ENCODE measurements around the gene OR6B2.
"Not testable (repeated sequence)": the region's sequence is repeated elsewhere in the genome, so short reads cannot be mapped to it uniquely, and the experiment has no call there.

Gene OR6B2

GRCh38 chr2:240030379-240031094 lies at the start of gene OR6B2:
Gene OR6B2, minus strand, starts transcription at chr2:240030429. Its CDS starts 0 bp downstream, at chr2:240030429.
- FAIRE-seq (no peak), DNase-seq (ENCODE audit: extremely low spot score, insufficient read length, low read depth) (no peak)

DNA sequence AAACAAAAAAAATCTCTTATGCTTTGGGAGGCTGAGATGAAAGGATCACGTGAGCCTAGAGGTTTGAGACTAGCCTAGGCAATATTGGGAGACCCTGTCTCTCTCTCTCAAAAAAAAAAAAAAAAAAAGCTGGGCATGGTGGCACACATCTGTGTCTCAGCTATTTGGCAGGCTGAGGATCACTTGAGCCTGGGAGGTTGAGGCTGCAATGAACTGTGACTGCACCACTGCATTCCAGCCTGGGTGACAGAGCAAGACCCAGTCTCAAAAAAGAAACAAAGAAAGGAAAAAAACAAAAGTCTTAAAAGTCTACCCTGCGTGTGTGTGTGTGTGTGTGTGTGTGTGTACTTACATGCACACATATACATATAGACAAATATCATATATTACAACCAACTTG lies 48.4 kb upstream of the OR6B2 start:
- DNase-seq (ENCODE audit: extremely low spot score, insufficient read length, low read depth) = no peak
- no peak for FAIRE-seq

GRCh38 chr2:240077442-240077841 lies 47.2 kb upstream of the OR6B2 start:
- DNase-seq (ENCODE audit: extremely low spot score, insufficient read length, low read depth) = no peak
- FAIRE-seq = no peak

DNA sequence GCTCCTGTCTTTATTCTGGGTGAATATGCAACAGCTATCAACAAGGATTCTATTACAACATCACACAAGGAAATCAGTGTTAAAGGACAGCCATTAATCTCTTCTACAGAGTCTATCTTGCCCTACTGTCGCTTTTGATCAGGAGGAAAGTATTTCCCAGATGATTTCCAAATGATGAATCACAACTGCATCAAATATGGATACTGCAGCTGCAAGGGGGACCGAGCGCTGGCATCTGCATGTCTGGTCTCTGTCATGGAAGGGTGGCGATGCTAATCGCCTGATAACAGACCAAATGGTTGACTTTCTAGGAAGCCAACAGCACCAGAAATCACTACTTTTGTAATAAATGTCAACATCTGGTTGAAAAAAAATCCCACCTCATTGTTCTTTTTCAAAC lies 44.3 kb upstream of the OR6B2 start:
- no peak for FAIRE-seq

DNA sequence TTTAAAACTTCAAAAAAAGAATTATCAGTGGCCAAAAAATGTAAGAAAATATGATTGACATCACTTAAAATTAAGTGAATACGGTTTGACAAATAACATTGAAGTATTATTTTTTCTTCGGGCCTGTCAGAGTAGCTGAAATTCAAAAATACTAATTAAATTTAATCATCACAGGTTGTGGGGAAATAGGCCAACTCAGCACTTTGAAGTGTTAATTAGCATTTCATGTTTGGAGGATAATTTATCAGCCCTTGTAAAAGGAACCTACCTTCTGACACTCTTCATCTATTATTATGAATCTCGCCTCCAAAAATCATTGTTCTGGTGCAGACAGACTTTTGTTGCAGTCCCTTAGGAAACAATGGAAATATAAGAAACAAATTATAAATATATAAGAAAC lies 40.7 kb upstream of the OR6B2 start:
- no peak for FAIRE-seq
- no peak for DNase-seq (ENCODE audit: extremely low spot score, insufficient read length, low read depth)

More for the DNA sequence above, 44.3 kb upstream of the OR6B2 start:
- DNase-seq (ENCODE audit: extremely low spot score, insufficient read length, low read depth) = no peak

- no peak for DNase-seq (ENCODE audit: extremely low spot score, insufficient read length, low read depth)
- FAIRE-seq = no peak
These were observed 39.6 kb upstream of the OR6B2 start for GRCh38 chr2:240069829-240070228.

DNA sequence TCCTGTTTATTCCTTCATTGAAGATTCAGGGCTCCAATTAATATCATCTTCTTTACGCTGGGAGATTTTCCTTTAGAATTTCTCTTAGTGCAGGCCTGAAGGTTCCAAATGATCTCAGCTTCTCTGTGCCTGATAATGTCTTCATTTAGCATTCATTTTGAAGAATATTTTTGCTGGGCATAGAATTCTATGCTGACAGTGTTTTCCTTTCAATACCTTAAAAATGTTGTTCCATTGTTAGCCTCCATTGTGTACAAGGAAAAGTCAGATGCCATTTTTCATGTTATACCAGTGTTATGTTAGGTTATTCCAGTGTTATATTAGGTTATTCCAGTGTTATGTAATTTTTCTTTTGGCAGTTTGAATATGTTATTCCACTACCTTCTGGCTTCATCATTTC lies 38.0 kb upstream of the OR6B2 start:
- DNase-seq (ENCODE audit: extremely low spot score, insufficient read length, low read depth) = no peak
- no peak for FAIRE-seq

DNA sequence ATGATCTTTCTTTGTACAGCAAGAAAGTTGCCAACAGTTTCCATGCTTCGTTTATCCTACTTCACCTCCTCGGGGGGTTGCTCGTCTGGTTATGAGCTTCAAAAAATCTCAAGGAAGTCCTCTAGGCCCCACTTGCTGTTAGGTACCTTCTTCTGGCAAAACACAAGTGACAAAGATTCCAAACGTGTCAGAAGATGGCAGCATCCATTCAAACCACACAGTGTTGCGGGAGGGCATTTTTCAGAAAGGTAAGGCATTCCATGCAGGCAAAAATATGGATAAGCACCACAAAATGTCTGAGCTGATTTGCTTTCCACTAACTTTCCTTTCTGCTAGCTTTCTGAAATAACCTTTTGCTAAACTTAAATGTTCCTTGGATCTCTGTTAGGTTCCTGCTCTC lies 36.3 kb upstream of the OR6B2 start:
- FAIRE-seq = no peak
- no peak for DNase-seq (ENCODE audit: extremely low spot score, insufficient read length, low read depth)

GRCh38 chr2:240064898-240065297 lies 34.7 kb upstream of the OR6B2 start:
- FAIRE-seq = no peak
- no peak for DNase-seq (ENCODE audit: extremely low spot score, insufficient read length, low read depth)

- DNase-seq (ENCODE audit: extremely low spot score, insufficient read length, low read depth) (peak; percentile 14), FAIRE-seq (peak; percentile 60)
These were observed 30.9 kb upstream of the OR6B2 start for GRCh38 chr2:240060977-240061591.

DNA sequence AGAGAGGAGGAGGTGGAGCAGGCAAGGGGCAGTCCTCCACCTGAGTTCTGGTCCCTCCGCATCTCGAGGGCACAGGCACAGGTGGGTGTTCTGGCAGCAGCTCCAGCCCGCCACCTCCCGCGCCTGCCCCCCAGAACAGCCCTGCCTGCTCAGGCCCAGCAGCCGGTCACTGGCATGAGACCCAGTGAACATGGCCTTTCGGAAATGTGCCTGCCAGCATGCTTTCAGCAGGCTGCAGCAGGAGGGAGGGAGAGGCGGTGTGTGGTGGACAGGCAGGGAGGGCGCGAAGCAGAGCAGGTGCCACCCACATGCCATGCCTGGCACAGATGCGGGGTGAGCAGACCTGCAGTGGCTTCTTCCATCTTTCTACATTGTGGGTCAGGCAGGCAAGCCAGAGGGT lies 26.4 kb upstream of the OR6B2 start:
- FAIRE-seq (no peak), DNase-seq (ENCODE audit: extremely low spot score, insufficient read length, low read depth) (no peak)

DNA sequence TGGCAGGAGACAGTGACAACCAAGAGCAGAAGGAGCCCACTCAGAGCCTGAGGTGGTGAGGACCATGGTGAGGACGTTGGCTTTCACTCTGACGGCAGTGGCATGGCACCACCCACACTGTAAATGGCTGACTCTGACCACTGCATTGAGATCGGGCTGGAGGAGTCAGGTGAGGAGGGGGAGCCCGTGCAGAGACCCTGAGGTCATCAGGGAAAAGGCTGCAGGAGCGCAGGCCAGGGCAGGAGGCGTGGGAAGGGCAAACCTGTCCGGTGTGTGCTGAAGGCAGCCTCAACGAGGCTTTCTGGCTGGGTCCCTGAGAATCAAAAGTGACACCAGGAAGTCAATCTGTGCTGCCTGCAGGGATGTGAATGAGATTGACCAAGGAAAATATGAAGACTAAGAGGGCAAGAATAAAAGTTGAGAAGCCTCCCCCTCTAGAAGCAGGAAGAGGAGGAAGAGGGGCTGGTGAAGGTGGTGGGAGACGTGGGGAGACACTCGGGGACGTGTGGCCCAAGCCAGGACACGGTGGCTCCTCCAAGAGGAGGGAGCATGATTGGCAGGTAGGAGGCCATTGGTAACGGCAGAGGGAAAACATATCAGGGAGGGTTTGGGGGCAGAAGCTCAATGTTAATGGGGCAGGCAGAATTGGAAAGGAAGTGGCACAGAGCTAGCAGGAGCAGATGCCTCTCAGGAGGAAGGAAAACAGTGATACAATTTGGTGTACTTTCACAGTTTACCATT lies 25.1 kb upstream of the OR6B2 start:
- DNase-seq (ENCODE audit: extremely low spot score, insufficient read length, low read depth) (no peak), FAIRE-seq (no peak)

DNA sequence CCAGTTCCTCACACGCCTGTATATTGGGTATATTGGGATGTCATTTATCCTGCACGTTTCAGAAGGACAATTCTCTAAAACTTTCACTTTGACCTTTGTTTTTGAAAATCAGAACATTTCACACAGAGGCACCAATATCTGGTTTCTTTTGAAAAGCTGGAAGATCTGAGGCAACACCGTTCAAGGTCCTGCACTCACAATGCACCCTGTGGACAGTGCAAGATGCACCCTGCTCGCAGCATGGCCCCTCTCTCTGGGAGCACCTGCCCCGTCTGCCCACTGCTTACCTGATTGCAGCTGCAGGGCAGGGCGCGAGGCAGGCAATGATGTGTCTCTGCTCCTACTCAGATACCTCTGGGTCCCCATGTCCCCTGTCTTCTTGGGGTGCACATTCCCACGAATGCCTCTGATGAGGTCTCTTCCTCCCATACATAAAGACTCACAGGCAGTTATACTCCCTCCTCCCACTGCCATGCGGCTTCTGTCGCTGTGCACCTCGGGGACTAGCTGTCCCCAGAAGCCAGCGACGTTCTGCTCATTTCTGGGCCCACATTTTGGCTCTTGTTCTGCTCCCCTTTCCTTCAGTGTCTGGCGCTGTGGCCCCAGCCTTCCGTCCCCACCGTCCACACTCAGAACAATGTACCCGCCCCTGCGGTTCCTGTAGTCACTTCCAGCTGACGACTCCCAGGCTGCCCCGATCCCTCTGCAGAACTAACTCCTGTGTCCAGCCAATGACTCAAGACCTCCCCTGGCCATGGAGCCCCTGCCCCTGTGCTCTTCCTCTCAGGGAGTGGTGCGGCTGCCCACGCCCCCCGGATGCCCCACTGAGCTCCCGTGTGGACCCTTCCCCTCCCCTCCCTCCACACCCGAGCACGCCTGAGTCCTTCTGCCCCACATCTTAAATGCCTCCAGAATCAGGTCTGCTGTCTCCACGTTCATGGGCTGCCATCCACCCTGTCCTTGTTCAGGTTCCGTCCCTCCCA lies 23.2 kb upstream of the OR6B2 start, which contains the start of gene OR6B3:
OR6B3 (minus strand) TSS at position 349 of the 983 bp plus-strand sequence.
- FAIRE-seq (no peak), DNase-seq (ENCODE audit: extremely low spot score, insufficient read length, low read depth) (no peak)

DNA sequence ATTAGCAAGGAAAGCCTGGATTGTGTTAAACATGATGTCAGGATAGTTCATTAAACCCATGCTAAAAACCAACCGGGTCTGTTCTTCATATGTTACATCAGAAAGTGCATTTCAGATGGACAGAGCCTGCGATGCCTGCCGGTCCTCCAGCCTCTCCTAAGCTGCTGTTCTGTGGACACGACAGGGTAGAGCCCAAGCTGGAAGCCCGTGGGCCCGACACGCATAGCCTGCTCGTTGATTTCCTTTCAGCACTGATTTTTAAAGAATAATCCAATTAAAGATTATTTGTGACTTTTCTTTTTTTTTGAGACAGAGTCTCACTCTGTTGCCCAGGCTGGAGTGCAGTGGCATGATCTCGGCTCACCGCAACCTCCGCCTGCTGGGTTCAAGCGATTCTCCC lies 22.3 kb upstream of the OR6B2 start:
- FAIRE-seq (no peak), DNase-seq (ENCODE audit: extremely low spot score, insufficient read length, low read depth) (no peak)

DNA sequence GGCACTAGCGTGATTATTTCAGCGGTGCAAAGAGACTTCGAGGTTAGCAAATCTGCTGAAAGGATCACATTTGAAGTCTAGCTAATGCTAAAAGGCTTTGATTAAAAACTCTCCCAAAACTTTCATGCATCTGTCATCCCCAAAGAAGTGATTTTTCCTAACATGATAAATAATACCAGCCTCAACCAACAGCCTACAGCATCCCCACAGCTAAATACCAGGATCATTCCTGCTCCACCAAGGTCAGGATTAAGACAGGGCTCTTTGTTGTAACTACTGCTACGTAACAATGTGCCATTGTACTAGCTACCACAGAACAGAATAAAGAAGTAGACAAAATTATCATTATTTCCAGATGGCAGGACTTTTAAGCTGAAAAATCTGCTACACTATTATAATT lies 21.5 kb upstream of the OR6B2 start:
- FAIRE-seq (no peak), DNase-seq (ENCODE audit: extremely low spot score, insufficient read length, low read depth) (no peak)

DNA sequence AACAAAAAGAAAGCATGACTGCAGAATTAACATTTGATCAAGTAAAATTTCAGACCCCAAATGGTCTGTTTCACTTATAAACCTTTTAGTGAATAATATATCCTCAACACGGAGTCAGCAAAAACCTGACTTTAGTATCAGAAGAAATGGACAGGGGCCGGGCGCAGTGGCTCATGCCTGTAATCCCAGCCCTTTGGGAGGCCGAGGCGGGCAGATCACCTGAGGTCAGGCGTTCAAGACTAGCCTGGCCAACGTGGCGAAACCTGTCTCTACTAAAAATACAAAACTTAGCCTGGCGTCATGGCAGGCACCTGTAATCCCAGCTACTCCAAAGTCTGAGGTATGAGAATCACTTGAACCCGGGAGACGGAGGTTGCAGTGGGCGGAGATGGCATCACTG lies 20.0 kb upstream of the OR6B2 start:
- no peak for DNase-seq (ENCODE audit: extremely low spot score, insufficient read length, low read depth)
- FAIRE-seq = no peak

- no peak for FAIRE-seq
- DNase-seq (ENCODE audit: extremely low spot score, insufficient read length, low read depth) = no peak
These were observed 18.0 kb upstream of the OR6B2 start for GRCh38 chr2:240048237-240048636.

GRCh38 chr2:240045098-240045497 lies 14.9 kb upstream of the OR6B2 start:
- no peak for FAIRE-seq
- DNase-seq (ENCODE audit: extremely low spot score, insufficient read length, low read depth) = no peak

GRCh38 chr2:240044096-240044495 lies 13.9 kb upstream of the OR6B2 start:
- not testable (repeated sequence) for DNase-seq (ENCODE audit: extremely low spot score, insufficient read length, low read depth); FAIRE-seq

Data from GM18507 (cell line).